NCI-H2107 treated with DMSO at 0.1 percent for 48 hours (cell line): ENCODE data around the gene RNPEPL1.
"Not testable (repeated sequence)": the region's sequence is repeated elsewhere in the genome, so short reads cannot be mapped to it uniquely, and the experiment has no call there.

Source experiments
- DNase-seq: peaks from one replicate; lab custom pipeline; 2025; ENCODE audit not compliant: unreplicated experiment; lab: John Stamatoyannopoulos, UW

RNPEPL1 gene, protein sequence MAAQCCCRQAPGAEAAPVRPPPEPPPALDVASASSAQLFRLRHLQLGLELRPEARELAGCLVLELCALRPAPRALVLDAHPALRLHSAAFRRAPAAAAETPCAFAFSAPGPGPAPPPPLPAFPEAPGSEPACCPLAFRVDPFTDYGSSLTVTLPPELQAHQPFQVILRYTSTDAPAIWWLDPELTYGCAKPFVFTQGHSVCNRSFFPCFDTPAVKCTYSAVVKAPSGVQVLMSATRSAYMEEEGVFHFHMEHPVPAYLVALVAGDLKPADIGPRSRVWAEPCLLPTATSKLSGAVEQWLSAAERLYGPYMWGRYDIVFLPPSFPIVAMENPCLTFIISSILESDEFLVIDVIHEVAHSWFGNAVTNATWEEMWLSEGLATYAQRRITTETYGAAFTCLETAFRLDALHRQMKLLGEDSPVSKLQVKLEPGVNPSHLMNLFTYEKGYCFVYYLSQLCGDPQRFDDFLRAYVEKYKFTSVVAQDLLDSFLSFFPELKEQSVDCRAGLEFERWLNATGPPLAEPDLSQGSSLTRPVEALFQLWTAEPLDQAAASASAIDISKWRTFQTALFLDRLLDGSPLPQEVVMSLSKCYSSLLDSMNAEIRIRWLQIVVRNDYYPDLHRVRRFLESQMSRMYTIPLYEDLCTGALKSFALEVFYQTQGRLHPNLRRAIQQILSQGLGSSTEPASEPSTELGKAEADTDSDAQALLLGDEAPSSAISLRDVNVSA

DNA sequence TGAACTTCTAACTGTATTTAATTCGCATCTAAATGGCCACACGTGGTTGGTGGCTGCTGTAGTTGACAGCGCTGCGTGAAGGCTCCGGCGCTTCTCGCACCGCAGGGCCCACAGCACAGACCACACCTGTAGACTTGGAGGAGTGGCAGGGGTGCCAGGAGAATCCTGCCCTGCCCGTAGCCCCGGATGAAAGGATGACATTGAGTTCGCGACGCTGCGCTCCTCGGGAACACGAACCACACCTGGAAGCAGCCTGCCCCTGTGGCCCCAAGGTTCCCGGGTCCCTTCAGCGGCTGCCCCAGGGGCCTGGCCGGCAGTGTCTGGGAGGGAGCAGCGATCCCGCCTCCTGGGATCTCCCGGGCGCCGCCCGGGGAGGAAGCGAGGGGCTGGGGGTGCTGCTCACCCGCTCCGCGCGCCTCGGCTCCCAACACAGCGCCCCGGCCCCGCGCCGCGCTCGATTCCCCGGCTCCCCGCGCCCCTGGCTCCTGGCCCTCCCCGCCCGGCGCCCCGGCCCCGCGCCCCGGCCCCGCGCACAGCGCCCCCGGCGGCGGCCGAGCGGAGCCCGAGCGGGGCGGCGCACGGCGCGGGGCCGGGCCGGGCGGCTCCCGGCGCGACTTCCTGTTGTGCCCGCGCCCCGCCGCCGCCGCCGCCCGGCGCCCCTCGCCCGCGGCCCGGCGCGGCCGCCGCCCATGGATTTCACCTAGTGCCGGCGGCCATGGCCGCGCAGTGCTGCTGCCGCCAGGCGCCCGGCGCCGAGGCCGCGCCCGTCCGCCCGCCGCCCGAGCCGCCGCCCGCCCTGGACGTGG lies at the start of gene RNPEPL1:
Gene RNPEPL1, plus strand, starts transcription at position 613 of the 806 bp plus-strand sequence. Its CDS starts 103 bp downstream, at position 716.
- peak; percentile 28 for DNase-seq

DNA sequence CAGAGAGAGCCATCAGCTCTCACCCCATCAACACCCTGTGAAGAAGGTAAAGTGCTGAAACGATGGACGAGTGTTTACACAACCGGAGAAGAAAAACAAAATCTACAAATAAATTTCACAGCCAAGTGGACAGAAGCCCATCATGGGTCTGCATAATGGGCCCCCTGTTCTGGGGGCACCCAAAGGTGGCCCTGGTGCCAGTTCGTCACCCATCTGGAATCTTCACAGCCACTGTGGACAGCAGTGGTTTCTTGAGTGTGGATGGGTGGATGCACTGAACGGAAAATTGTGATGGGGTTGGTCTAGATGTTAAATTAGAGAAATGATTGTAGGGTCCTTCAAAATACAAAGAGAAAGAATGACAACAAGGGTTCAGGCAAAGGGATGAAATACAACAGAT lies 49.3 kb upstream of the RNPEPL1 start:
- DNase-seq, result no peak

DNA sequence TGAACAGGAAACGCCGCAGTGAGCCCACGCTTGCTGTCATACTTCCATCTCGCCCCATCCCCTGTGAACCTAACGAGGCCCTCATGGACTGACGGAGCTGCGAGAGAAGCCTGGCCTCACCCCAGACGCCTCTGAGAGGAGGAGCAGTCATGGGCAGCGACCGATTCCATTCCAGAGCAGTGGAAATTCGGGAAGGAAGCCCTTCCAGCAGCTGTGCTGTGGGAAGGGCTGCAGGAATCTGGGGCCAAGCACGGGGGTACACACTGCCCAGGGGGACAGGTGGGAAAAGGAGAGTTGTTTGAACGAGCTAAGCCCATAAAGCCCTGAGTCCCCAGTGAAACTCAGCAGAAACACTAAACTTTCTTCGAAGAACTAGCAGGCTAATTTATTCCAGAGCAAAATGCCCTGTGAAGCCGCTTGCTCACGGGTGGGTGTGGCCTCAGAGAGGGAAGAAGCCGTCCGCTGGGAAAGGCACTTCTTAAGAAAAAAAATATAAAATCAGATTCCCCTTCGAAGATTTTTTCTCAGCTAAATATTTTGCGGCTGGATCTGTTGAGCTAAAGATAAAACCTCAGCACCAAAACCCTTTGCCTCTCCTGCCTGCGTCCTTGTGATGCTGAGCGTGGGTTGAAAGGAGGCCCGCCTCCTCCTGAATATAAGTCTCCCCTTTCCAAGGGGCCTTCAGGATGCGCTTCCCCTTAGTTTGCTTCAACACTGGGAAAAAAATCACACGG lies 48.7 kb upstream of the RNPEPL1 start:
- no peak for DNase-seq

DNA sequence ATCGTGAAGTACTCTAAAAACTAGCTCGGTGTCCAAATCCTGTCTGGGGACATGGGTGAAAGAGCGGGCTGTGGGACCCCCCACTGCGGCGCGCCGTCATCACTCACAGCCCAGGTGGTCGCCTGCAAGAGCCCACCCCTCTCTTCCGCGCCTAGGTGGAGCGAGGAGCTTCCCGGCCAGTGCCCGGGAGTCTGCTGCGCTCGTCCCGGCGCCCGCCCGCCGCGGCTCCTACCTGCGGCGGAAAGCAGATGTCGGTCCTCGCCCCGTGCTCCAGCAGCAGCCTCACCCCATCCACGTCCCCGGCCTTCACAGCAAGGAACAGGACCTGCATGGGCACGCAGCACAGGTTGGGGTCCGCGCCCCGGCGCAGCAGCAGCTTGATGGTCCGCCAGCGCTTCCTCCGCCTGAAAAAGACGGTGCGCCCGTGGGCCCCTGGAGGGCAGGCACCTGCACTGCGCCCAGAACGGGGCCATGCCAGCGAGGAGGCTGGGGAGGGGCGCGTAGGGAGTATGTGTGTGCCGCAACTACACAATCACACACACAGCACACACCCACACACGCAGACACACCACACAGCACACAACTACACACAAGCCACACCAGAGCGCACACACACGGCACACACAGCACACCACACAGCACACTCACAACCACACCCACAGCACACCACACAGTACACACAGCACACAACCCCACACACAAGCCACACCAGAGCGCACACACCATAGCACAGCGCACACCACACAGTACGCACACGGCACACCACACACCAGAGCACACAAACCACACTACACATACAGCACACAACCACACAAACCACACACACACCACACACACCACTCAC lies 47.9 kb upstream of the RNPEPL1 start:
- DNase-seq, result no peak

DNA sequence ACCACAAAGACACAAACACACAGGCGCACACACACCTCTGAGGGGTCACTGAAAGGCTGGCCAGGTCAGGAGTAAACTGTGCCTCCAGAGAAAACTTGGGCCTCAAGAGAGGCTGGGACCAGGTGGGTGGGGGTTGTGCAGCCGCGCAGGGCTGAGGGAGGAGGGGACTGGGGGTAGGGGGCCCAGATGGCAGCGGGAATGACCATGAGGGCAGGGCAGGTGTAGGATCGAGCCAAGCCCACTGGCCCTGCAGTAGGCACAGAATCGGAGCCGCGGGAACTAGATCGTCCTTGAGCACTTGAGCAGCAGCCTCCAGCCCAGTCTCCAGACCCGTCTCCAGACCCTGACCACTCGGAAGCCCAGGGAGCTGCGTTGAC lies 47.3 kb upstream of the RNPEPL1 start:
- no peak for DNase-seq

DNA sequence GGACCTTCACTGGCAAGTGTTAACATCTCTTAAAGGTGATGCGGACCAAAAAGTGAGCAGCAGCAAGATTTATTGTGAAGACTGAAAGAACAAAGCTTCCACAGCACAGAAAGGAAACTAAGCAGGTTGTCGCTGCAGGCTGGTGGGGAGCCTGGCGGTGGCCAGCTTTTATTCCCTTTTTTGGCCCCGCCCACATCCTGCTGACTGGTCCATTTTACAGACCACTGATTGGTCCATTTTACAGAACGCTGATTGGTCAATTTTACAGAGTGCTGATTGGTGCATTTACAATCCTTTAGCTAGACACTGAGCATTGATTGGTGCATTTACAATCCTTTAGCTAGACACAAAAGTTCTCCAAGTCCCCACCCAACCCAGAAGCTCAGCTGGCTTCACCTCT lies 46.4 kb upstream of the RNPEPL1 start:
- not testable (repeated sequence) for DNase-seq

DNA sequence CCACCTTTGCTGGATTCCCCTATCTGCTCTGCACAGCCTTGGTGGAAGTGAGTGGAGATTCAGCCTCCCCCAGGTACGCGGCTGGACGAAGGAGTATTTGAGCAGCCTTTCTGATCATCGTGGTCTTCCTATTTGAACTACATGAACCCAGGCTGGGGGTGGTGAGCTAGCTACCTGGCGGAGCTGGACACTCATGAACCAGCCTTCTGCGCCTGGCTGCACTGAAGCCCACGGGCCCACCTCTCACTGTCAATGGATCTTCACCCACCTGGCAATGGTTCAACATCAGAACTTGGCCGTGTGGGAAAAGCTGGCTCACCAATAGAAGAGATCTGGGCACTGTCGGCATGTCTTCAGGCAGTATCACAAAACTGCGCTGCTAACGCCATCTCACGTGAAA lies 45.9 kb upstream of the RNPEPL1 start:
- DNase-seq, result no peak

DNA sequence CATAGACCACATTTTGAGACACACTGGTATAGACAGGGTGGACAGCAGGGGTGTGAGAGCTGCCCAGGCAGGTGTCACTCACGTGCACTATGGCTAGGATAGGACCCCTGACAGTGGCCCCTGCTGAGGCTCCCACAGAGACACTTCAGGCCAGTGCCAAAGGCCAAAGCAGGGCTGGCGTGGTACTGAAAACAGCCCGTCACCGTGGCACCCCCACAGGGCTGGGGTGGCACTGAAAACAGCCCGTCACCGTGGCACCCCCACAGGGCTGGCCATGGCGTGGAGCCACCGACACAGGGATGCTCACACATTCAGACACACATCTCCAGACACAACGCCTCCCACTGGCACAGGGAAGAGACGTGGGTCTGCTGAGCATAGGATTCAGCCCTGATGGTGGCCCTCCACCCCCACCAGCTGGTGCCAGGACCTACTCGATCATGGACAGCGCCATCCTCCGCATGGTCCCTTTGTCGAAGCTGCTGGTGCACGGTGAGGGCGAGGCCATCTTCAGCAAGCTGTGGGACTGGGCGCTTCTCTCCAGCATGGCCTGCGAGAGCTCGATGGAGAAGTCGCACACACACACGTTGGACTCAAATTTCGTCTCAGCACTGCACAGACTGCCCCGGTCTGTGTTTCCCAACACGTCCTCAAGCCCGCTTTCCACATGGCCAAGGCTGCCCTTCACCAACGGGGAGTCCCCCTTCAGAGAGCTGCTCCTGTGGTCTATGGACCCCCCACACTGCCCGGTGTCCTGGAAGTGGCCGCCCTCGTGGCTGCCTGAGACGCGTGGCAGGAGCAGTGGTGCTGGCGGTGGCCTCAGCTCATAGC lies 44.6 kb upstream of the RNPEPL1 start:
- DNase-seq, result no peak

DNA sequence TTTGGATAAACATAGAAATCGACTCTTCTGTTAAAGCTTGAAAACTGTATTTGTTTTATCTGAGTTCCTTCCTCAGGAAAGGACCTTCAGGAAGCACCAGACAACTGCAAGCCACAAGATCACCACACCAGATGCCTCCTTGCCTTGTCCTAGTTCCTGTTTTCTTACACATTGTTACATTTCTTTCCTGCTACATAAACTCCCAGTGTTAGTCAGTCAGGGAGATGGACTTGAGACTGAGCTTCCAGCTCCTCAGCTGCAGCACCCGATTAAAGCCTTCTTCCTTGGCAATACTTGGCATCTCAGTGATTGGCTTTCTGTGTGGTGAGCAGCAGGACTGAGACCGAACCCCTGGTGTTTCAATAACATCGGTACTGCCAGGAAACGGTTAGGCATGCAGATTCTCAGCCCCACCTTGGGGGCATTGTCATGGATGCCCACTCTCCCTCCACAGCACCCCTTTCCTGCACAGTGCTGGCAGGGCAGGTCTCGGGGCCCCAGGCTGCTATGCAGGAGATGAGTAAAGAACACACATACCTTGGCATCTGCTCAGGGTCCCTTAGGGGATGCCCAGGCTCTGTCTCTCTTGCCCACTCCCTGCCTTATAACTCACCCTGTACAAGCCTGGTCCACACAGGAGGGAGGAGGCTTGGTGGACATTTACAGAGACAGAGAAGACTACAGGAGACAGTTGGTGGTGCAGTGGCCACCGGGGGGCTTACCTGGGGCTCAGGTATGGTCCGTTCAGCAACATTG lies 43.1 kb upstream of the RNPEPL1 start:
- DNase-seq, result no peak

DNA sequence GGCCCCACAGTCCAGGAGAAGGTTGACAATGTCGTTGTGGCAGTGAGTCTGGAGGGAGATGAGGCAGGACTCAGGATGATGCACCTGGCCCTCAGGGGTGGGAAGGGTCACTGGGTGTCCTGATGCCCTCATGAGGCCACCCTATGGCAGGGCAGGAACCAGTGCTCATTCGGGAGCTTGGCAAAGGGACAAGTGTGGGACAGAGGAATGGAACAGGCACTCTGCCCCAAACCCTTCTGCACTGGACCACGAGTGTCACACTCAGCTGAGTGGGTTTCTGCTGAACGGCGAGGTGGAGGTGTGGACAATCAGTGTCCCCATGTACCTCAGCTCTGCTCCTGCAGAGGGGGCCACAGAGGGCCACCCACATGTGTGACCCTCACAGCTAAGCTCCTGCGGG lies 42.5 kb upstream of the RNPEPL1 start:
- no peak for DNase-seq

DNA sequence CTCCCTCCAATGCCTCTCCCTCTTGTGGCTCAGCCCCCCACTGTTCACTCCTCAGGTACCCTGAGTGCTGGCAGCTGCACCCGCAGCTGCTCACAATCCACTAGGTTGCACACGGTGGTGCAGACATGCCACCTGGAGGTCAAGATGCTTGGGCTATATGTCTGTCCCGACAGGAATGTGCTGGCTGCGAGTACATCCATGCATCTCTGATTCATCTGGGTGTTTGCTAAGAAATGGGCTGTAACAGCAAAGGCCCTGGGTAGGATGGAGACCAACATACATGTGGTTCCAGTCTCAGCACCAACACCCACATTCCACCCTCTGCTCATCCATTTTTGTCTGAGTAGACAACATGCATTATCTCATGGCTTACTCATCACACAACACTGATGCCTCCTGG lies 41.8 kb upstream of the RNPEPL1 start:
- DNase-seq, result no peak

DNA sequence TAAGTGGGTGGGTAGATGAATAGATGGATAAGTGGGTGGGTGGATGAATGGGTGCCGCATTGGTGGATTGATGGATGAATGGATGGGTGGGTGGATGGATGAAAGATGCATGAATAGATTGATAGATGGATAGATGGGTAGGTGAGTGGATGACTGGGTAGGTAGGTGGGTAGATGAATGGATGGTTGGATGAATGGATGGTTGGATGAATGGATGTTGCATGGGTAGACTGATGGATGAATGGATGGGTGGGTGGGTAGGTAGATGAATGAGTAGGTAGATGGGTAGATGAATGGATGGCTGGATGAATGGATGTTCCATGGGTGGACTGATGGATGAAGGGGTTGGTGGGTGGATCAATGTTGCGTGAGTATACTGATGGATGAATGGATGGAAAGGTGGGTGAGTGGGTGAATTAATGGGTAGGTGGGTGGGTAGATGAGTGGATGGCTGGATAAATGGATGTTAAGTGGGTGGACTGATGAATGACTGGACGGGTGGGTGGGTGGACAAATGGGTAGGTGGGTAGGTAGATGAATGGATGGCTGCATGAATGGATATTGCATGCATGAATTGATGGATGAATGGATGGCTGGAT lies 41.0 kb upstream of the RNPEPL1 start:
- DNase-seq, result no peak

DNA sequence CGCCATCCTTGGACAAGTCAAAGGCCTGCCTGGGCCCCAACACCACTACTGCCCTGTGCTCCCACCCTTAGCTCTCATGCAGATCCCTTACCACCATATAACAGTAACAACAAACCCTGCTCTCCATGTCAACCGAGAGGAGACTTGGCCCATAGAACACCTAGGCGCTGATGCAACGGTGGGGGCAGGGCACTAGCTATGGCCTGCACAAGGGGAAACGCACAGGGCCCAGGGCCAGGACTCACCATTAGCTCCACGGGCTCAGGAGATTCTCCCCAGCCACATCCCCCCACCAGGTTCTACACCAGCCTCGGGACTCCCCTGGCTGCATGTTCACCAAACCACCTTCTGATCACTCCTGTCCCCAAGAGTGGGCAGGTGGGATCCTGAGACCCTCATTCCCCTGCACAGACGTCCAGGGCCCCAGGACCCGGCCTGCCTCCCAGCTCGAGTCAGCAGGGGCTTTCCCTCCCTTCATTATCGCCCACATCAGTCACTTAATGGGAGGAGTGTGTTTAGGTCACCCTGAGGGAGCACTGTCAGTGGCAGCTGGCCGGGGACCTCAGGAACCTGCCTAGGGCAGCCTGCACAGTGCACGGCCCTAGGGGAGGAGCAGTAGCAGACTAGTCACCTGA lies 39.8 kb upstream of the RNPEPL1 start:
- DNase-seq, result no peak

DNA sequence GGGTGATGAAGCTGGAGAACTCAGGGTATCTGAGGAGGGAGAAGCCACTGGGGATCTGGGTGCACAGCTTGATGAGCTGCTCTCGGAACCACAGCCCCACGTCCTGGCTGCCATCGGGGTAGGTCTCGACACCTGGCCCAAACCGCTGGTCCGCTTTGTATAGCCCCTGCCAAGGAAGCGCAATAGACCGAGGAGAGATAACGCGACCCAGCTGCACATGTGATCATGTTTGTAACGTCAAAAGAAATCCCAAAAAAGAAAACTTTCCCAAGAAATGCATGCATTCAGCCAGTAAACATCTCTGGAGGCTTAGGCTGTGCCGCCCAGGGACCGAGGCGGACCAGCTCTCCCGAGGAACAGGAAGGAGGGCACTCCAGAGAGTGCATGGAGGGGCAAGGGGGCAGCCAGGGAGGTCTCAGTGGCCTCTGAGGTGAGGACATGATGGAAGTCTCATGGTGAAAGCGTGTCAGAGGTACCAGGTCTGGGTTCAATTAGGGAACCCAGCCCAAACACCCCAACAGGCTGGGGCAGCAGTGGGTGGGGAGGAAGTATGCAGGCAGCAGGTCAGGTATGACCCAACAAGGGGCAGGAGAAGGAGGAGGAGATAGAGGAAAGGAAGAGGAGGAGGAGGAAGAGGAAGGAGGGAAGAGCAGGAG lies 38.8 kb upstream of the RNPEPL1 start:
- no peak for DNase-seq

DNA sequence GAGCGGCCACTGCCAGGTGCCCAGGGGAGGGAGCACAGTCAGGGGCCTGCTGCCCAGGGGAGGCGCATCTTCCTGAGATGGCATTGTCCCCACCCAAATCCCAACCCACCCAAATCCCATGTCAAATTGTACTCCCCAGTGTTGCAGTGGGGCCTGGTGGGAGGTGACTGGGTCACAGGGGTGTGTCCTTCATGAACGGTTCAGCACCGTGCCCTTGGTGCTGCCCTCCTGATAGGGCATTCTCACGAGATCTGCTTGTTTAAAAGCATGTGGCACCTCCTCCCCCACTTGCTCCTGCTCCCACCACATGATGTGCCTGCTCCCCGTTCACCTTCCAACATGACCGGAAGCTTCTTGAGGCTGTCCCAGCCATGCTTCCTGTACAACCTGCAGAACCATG lies 38.1 kb upstream of the RNPEPL1 start:
- DNase-seq, result no peak

DNA sequence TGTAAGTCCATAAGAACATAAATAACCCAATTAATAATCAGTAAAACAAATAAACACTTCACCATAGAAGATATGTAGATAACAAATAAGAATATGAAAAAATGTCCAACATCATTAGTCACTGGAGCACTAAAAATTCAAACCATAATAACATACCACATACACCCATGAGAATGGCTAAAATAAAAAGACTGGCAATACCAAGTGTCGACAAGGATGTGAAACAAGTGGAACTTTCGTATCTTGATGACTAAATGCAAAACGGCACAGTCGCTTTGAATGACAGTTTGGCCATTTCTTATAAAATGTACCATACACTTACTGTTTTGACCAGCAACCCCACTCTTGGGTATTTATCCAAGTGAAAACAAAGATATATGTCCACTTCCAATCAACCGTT lies 37.2 kb upstream of the RNPEPL1 start:
- no peak for DNase-seq
